Activated T-helper 17 cell treated with anti-CD3 and anti-CD28 coated beads, Interleukin-2, amount 50 U/mL, for 72 hours (primary cell): ENCODE results near the gene PAQR6. TPM values are rescaled to one million over a fixed set of nuclear protein-coding genes. Genes with fewer than 3 reads are reported as not detected.

Experiments
- ATAC-seq: fragments of 150-1000 bp; cut with Tn5 transposase; replicated peaks from 2 replicates; pipeline ENCODE4 v1.10.0; 2021; ENCODE audit warnings: mild to moderate bottlenecking, moderate library complexity
- H3K27ac Mint-ChIP-seq: one replicate; pipeline ENCODE4 v1.8.0; 2022; ENCODE audit warnings: mixed read lengths
- H3K27me3 Mint-ChIP-seq: one replicate; pipeline ENCODE4 v1.8.0; 2022; ENCODE audit warnings: mixed read lengths
- H3K36me3 Mint-ChIP-seq: one replicate; pipeline ENCODE4 v1.8.0; 2022; ENCODE audit warnings: low read depth, mild to moderate bottlenecking, mixed read lengths
- H3K4me1 Mint-ChIP-seq: one replicate; pipeline ENCODE4 v1.8.0; 2022; ENCODE audit warnings: mixed read lengths
- H3K4me3 Mint-ChIP-seq: one replicate; pipeline ENCODE4 v1.8.0; 2022; ENCODE audit warnings: mild to moderate bottlenecking, mixed read lengths
- H3K9me3 Mint-ChIP-seq: one replicate; pipeline ENCODE4 v1.8.0; 2022; ENCODE audit warnings: mixed read lengths
- total RNA-seq, 2 donors: library from RNA; stranded (reverse); gene quantifications; one replicate each; pipeline ENCODE4 v1.2.3, GENCODE V29; 2022

PAQR6 gene
- 10 to 100 TPM in 1 of 2 donors, 1 to 10 TPM in 1; 8.0 to 10.9 TPM for total RNA-seq

DNA sequence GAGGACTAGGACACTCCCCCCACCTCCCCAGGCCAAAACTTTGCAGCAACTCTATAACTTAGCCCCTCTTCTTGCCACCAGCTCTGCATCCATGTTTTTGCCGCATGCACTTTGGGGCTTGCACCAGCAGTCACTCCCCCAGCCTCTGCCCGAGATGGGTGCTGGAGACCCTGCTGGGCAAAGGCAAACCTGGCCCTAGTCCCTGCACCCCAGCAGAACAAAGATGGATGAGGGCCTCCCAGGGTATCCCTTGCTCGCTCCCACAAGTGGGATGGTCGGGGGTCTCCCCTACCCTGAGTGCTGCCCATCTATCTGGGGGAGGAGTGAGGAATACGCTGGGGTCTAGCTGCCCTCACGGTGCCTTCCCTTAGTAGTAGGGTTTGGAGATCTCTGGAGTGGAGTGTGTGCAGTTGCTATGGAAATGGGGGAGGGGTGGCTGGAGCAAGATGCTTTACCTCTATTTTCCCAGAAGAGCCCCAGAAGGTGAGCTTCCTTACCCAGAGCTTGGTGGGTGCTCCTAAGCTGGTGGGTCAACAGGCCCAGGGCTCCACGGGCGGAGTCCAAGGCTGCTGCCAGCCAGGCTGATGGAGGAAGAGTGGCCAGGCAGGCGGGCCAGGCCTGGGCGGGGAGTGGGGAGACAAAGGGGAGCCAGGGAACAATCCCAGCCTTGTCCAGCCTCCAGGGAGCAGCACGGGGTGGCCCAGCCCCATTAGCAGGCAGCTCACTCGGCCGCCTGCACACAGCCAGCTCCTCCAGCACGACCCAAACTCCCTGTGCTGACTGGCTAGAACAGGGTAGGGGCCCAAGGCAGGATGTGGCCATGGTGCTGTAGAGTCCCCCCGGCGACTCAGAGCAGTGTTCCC lies at the start of gene PAQR6:
Gene PAQR6 (minus strand): TSS at position 597 of the 863 bp plus-strand sequence. CDS start 1,325 bp downstream, outside the sequence.
- Mint-ChIP-seq H3K4me3 (no peak within 1 kb of the TSS), H3K4me1 (peaks cover 17% of the 10 kb centered on the region), H3K27ac (no peak within 1 kb of the TSS), H3K9me3 (no peaks in the 10 kb centered on the region), H3K36me3 (peaks cover 25% of the 10 kb centered on the region), H3K27me3 (no peaks in the 10 kb centered on the region)
- no peak for ATAC-seq

DNA sequence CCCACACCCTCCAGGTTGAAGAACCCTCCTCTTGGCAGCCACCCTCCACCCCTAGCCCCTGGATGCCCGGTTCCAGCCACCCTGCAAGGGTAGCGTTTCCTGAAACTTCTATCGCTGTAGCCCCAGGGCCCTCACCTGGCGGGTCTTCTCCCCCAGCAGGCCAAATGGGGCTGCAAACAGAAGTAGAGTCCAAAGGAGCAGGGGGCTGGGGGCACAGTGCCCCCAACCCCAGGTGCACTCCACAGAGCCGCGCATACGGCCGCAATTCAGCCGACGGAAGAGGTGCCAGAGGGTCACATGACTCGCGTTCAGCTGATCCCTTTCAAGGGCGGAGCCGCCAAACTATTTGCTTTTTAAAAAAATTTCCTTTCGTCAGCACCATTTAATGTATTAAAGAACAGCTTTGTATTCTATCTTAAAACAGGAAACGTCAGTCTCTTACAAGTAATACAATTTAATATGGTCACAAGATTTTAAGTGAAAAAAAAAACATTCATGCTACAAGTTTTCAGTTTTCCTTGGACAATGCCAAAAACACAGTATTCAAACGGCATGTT lies 47.6 kb upstream of the PAQR6 start, which contains the start of gene GLMP:
Gene GLMP (minus strand): TSS at position 289 of the 557 bp plus-strand sequence. CDS start 34 bp downstream, at position 255.
- H3K9me3 Mint-ChIP-seq, result no peaks in the 10 kb centered on the region
- peaks cover 7% of the 10 kb centered on the region for H3K4me1 Mint-ChIP-seq
- ATAC-seq, result peak; percentile 94
- H3K4me3 Mint-ChIP-seq, result peak within 1 kb of the TSS; percentile 86
- no peaks in the 10 kb centered on the region for H3K27me3 Mint-ChIP-seq
- H3K27ac Mint-ChIP-seq, result peak within 1 kb of the TSS; percentile 89
- H3K36me3 Mint-ChIP-seq, result peaks cover 22% of the 10 kb centered on the region

- Mint-ChIP-seq H3K4me1 (peaks cover 7% of the 10 kb centered on the region), H3K4me3 (peak overlapping the region; percentile 86), H3K27ac (no peak overlapping the region), H3K27me3 (no peaks in the 10 kb centered on the region), H3K9me3 (no peaks in the 10 kb centered on the region), H3K36me3 (peaks cover 38% of the 10 kb centered on the region)
- no peak for ATAC-seq
These were observed 46.0 kb upstream of the PAQR6 start for GRCh38 chr1:156293895-156294294.

DNA sequence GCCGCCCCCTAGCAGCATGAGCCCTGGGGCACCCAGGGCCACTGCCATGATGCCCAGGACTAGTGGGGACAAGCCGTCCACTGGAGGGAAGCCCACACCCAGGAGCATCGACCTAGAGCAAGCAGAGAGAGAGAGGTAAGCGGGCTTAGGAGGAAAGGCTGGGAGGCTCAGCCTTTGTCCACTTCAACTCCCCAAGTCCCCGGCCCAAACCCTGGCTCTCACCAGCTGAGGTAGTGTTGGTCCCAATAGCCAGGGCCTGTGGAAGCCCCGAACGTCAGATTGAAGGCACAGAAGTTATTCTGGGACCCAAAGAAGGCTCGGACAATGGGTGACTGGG lies 45.2 kb upstream of the PAQR6 start:
- peak overlapping the region; percentile 31 for H3K4me3 Mint-ChIP-seq
- ATAC-seq, result no peak
- H3K27me3 Mint-ChIP-seq, result no peaks in the 10 kb centered on the region
- H3K4me1 Mint-ChIP-seq, result peaks cover 7% of the 10 kb centered on the region
- H3K27ac Mint-ChIP-seq, result peak overlapping the region; percentile 32
- peaks cover 46% of the 10 kb centered on the region for H3K36me3 Mint-ChIP-seq
- H3K9me3 Mint-ChIP-seq, result no peaks in the 10 kb centered on the region

- peaks cover 60% of the 10 kb centered on the region for H3K36me3 Mint-ChIP-seq
- no peak overlapping the region for H3K4me3 Mint-ChIP-seq
- H3K27ac Mint-ChIP-seq, result peak overlapping the region; percentile 54
- peak; percentile 27 for ATAC-seq
- no peaks in the 10 kb centered on the region for H3K9me3 Mint-ChIP-seq
- no peaks in the 10 kb centered on the region for H3K27me3 Mint-ChIP-seq
- H3K4me1 Mint-ChIP-seq, result peaks cover 7% of the 10 kb centered on the region
These were observed 43.6 kb upstream of the PAQR6 start for GRCh38 chr1:156291226-156292061.

DNA sequence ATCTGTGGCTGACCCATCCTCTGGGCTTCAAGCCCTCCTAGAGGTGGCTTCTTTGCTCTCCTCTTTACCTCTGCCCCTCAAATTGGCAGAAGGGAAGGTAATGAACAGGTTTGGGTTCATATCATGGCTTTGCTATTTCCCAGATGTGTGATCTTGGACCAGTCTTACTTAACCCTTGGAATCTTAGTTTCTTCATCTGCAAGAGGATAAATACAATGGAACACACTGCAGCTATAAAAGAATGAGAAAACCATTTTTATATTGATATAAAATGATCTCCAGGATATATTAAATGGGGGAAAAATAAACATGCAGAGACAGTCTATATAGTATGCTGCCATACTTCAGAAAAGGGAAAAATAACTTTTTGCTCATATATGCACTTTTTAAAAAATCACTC lies 42.0 kb upstream of the PAQR6 start:
- no peaks in the 10 kb centered on the region for H3K9me3 Mint-ChIP-seq
- peaks cover 4% of the 10 kb centered on the region for H3K4me1 Mint-ChIP-seq
- H3K36me3 Mint-ChIP-seq, result peaks cover 75% of the 10 kb centered on the region
- no peak overlapping the region for H3K4me3 Mint-ChIP-seq
- no peaks in the 10 kb centered on the region for H3K27me3 Mint-ChIP-seq
- H3K27ac Mint-ChIP-seq, result no peak overlapping the region
- ATAC-seq, result no peak

DNA sequence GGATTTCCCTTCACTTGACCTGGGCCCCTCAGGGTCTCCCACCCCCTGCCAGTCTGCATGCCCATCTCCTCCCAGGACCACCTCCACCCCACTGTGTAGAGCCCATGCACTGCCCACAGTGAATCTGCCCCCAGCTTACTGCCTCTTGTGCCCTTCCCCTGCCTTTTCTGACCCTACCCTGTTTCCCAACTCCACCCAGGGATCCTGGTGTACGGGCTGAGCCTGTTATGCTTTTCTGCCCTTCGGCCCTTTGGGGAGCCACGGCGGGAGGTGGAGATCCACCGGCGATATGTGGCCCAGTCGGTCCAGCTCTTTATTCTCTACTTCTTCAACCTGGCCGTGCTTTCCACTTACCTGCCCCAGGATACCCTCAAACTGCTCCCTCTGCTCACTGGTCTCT lies 38.2 kb upstream of the PAQR6 start:
- ATAC-seq, result no peak
- Mint-ChIP-seq H3K27ac (no peak overlapping the region), H3K9me3 (no peaks in the 10 kb centered on the region)

GRCh38 chr1:156285437-156285836 lies 37.6 kb upstream of the PAQR6 start:
- no peaks in the 10 kb centered on the region for H3K27me3 Mint-ChIP-seq
- H3K4me1 Mint-ChIP-seq, result peaks cover 17% of the 10 kb centered on the region
- no peak for ATAC-seq
- H3K27ac Mint-ChIP-seq, result no peak overlapping the region
- H3K9me3 Mint-ChIP-seq, result no peaks in the 10 kb centered on the region
- no peak overlapping the region for H3K4me3 Mint-ChIP-seq
- H3K36me3 Mint-ChIP-seq, result peaks cover 79% of the 10 kb centered on the region

More for the DNA sequence above, 38.2 kb upstream of the PAQR6 start:
- H3K4me3 Mint-ChIP-seq, result no peak overlapping the region
- H3K36me3 Mint-ChIP-seq, result peaks cover 77% of the 10 kb centered on the region
- H3K4me1 Mint-ChIP-seq, result peaks cover 14% of the 10 kb centered on the region
- H3K27me3 Mint-ChIP-seq, result no peaks in the 10 kb centered on the region

DNA sequence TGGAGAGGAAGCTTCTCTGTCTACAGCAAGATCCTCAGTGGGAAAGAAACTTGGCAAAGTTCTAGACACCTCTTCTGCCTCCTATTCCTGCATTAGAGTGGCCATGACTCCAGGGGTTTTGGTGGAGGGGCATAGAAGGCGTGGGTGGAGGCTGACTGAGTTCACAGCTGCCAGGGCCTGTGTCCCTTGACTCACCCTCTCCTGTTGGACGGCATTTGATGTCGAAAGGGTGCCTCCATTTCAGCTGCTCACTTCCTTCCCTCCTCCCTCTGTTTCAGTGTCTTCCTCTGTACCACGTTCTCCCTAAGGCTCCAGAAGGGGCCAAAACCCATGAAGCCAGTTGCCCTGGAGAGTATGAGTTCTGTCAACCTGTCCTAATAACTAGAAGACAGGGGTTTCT lies 36.9 kb upstream of the PAQR6 start:
- H3K4me3 Mint-ChIP-seq, result peak overlapping the region; percentile 100

DNA sequence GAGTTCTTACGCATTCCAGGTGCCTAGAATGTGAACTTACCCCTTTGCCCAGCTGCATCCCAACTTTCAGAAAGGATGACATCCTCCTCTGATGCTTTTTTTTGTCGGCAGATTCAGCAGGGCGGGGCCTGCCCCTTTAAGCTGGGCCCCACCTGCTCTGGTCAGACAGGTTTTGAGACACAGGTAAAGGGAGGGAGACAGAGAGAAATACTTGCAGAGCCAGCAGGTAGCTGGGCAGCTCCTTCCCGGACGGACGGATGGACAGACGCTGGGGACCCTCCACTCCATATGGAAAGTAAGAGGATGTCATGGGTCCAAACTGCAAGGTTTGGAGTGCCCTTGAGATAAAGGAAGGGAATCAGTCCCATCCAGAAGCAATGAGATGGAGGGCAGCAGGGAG lies 36.3 kb upstream of the PAQR6 start, which contains the start of gene TMEM79:
Gene TMEM79 (plus strand): TSS at position 214 of the 400 bp plus-strand sequence. CDS start 902 bp downstream, outside the sequence.
- Mint-ChIP-seq H3K9me3 (no peaks in the 10 kb centered on the region), H3K4me1 (peaks cover 23% of the 10 kb centered on the region)
- no peak for ATAC-seq

More for the DNA sequence above, 36.9 kb upstream of the PAQR6 start:
- Mint-ChIP-seq H3K4me1 (peaks cover 22% of the 10 kb centered on the region), H3K9me3 (no peaks in the 10 kb centered on the region), H3K27ac (peak overlapping the region; percentile 98), H3K27me3 (no peaks in the 10 kb centered on the region), H3K36me3 (peaks cover 79% of the 10 kb centered on the region)
- ATAC-seq, result no peak

GRCh38 chr1:156283521-156283920 lies 35.7 kb upstream of the PAQR6 start:
- Mint-ChIP-seq H3K27ac (peak overlapping the region; percentile 98), H3K27me3 (no peaks in the 10 kb centered on the region), H3K36me3 (peaks cover 78% of the 10 kb centered on the region), H3K4me1 (peaks cover 23% of the 10 kb centered on the region), H3K9me3 (no peaks in the 10 kb centered on the region), H3K4me3 (peak overlapping the region; percentile 100)
- ATAC-seq, result no peak

More for the DNA sequence above, 36.3 kb upstream of the PAQR6 start, which contains the start of gene TMEM79:
- Mint-ChIP-seq H3K27me3 (no peaks in the 10 kb centered on the region), H3K27ac (peak within 1 kb of the TSS; percentile 98), H3K4me3 (peak within 1 kb of the TSS; percentile 100), H3K36me3 (peaks cover 78% of the 10 kb centered on the region)

DNA sequence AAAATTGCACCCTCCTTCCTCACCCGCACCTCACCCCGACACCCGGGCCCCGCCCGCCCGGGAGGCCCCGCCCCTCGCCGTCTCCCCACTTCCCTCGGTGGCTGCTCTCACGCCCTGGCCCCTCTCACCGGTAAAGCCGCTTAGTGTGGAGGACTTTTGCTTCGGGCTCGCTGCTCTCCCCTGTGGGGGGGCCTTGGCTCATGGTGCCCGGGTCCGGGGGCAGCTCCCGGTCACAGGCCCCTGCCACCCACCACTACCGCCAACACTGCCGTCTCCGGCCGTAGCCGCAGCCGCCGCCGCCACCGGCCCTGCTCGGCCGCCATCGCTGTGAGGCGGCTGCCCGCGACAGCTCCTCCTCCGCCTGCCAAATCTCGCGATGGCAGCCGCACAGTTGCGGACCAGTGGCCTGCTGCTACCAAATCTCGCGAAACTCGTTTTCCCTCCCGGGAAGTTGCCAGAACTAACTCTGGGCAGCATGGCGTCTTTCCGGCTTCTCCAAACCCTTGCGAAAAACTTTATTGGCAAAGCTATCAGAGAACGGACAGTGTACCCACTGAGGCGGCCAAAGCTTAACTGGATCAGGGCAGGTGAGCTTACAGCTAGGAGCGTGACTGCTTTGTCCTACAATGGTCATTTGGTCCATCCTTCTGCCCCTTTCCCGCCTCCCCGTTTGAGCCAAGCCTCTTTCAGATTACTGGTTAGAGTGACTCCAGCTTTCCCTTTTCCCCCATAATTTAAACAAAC lies 34.8 kb upstream of the PAQR6 start, which contains the start of gene SMG5:
Gene SMG5 (minus strand): TSS at position 347 of the 744 bp plus-strand sequence. CDS start 145 bp downstream, at position 202.
- Mint-ChIP-seq H3K4me1 (peaks cover 23% of the 10 kb centered on the region), H3K36me3 (peaks cover 78% of the 10 kb centered on the region), H3K27ac (peak within 1 kb of the TSS; percentile 98), H3K9me3 (no peaks in the 10 kb centered on the region), H3K27me3 (no peaks in the 10 kb centered on the region), H3K4me3 (peak within 1 kb of the TSS; percentile 100)
- peak; percentile 89 for ATAC-seq

- Mint-ChIP-seq H3K9me3 (no peaks in the 10 kb centered on the region), H3K36me3 (peaks cover 80% of the 10 kb centered on the region)
- peak; percentile 37 for ATAC-seq
These were observed 34.0 kb upstream of the PAQR6 start for GRCh38 chr1:156281693-156282478.

More at GRCh38 chr1:156281693-156282478, 34.0 kb upstream of the PAQR6 start:
- Mint-ChIP-seq H3K4me3 (peak overlapping the region; percentile 100), H3K4me1 (peaks cover 23% of the 10 kb centered on the region), H3K27ac (peak overlapping the region; percentile 98), H3K27me3 (no peaks in the 10 kb centered on the region)
